ENCODE measurements around the gene EIPR1. TPM values are rescaled to one million over a fixed set of nuclear protein-coding genes. Genes with fewer than 3 reads are reported as not detected.

Gene EIPR1
- total and polyA plus RNA-seq, 2 of the 4 experiments (the other 2 are of a cell fraction): 46.5 to 67.4 TPM

DNA sequence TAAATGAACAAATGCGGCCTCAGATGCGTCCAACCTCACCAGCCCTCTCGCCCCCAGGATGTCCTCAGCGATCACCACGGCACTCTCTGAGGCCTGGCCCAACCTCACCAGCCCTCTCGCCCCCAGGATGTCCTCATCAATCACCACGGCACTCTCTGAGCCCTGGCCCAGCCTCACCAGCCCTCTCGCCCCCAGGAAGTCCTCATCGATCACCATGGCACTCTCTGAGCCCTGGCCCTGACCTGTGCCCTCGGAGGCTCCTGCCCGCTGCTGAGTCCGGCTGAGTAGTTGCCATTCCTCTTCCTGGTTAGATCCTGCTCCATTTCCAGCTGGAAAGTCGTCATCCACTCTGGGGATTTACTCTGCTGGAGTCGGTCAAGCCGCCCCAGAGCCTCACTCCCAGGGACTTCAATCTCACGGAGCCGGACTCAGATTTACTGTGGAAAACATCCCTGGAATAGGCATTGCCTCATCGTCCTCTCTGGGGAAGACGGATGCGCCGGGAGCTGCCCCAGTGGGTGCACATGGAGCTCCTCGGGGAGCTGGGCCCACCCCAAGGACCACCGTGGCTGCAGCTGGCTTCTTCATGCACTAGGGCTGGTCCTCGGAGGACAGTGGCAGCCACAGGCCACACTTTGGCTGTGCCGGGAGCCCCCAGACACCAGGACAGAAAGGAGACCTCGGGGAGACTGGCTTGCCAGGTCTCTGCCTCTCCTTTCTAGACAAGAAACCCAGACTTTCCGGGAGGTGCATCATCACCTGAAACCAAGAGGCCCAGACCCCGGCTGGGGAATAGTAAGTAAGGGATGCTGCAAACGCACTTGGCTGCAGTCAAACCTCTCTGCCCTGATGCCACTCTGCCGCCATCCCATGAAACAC, 230.6 kb downstream of the EIPR1 start:
- no peak for DNase-seq
- Histone ChIP-seq H4K91ac (ENCODE audit: insufficient read depth, low read depth, low read length) (no peak overlapping the region), H2AFZ (replicated peaks; ENCODE audit: low read length, poor library complexity) (no peak overlapping the region), H3K14ac (replicated peaks; ENCODE audit: low read depth, low read length) (no peak overlapping the region), H2BK20ac (ENCODE audit: low read depth, low read length) (no peak overlapping the region), H4K8ac (ENCODE audit: low read depth in 2 of 2, low read length in 2 of 2) (no peak overlapping the region), H3K23ac (ENCODE audit: low read depth, low read length) (no peak overlapping the region), H3K4me1 (ENCODE audit: control insufficient read depth, insufficient read depth, low read length) (no peaks in the 10 kb centered on the region), H2BK120ac (ENCODE audit: low read depth, low read length) (no peak overlapping the region), H3K18ac (ENCODE audit: low read depth, low read length) (no peak overlapping the region), H3K4me3 (ENCODE audit: insufficient read depth, low read depth, low read length) (no peak overlapping the region), H3K79me1 (ENCODE audit: low read depth in 1 of 2, low read length in 2 of 2) (no peaks in the 10 kb centered on the region), H2BK5ac (ENCODE audit: low read depth, low read length, poor library complexity, severe bottlenecking) (no peak overlapping the region), H4K5ac (ENCODE audit: low read depth, low read length) (no peak overlapping the region), H2AK5ac (ENCODE audit: low read depth, low read length) (no peak overlapping the region), H4K20me1 (ENCODE audit: insufficient read depth, low read length) (no peaks in the 10 kb centered on the region), H3K27me3 (ENCODE audit: control insufficient read depth, insufficient read depth, low read length) (no peaks in the 10 kb centered on the region), H3K4ac (ENCODE audit: low read depth, low read length) (no peak overlapping the region), H3K9ac (ENCODE audit: low read depth, low read length) (no peak overlapping the region), H3K9me1 (ENCODE audit: insufficient read depth, low read length) (no peaks in the 10 kb centered on the region), H3K9me3 (ENCODE audit: control insufficient read depth, insufficient read depth, low read length) (no peaks in the 10 kb centered on the region), H3K4me2 (ENCODE audit: low read depth, low read length) (no peak overlapping the region), H3K56ac (ENCODE audit: extremely low read depth, insufficient read depth, low read length) (no peak overlapping the region), H2BK15ac (ENCODE audit: low read depth, low read length) (no peak overlapping the region), H3K36me3 (ENCODE audit: control insufficient read depth, insufficient read depth, low read length) (no peaks in the 10 kb centered on the region), H3K27ac (ENCODE audit: insufficient read depth, low read length) (no peak overlapping the region), H2AK9ac (replicated peaks; ENCODE audit: low read depth, low read length, poor library complexity) (peak overlapping the region; percentile 65)
- no peak for TF ChIP-seq RCOR1 (IDR thresholded peaks at IDR 0.05; ENCODE audit: insufficient replicate concordance, low read length)
- TF ChIP-seq RAD21 (IDR thresholded peaks at IDR 0.05; ENCODE audit: low read length): no peak
- TF ChIP-seq MAFK (IDR thresholded peaks at IDR 0.05; ENCODE audit: low read depth, low read length): no peak
- TF ChIP-seq FOS (IDR thresholded peaks at IDR 0.05; ENCODE audit: low read depth, low read length): no peak
- TF ChIP-seq NFE2L2 (IDR thresholded peaks at IDR 0.05; ENCODE audit: low read depth, low read length): no peak
- no peak for TF ChIP-seq CHD1 (IDR thresholded peaks at IDR 0.05; ENCODE audit: low read depth, low read length)
- no peak for TF ChIP-seq POLR2A (IDR thresholded peaks at IDR 0.05; ENCODE audit: low read depth, low read length)
- ChIA-PET CTCF (no interaction called here), POLR2A (ENCODE audit: unreplicated experiment) (no interaction called here)
- in situ Hi-C loops (cut with MboI; ENCODE audit: low sequenced_read_pairs): no loop called here
- dilution Hi-C loops (cut with HindIII; ENCODE audit: low sequenced_read_pairs, unreplicated experiment): no loop called here
- intact Hi-C loops (cut with micrococcal nuclease): no loop called here
- 60% methylated on average over 20 of the region's 30 CpGs; no CpG with 5 or more reads in 1 of the 2 experiments for WGBS, 2 experiments (ENCODE audit: extremely low coverage in 2 of 2, insufficient read length in 1 of 2)
- no peak for ATAC-seq (ENCODE audit: low read depth)
- no TSS peak for BruUV-seq (replicated peaks)

All from IMR-90 (cell line).